HFF-Myc (cell line): ENCODE measurements around the gene THADA.

Experiments
- DNase-seq: peaks from one replicate; pipeline ENCODE4 v3.0.0-alpha.2; 2011; ENCODE audit warnings: low read depth; ENCODE audit errors: extremely low read depth
- H3K4me3 ChIP-seq: replicated peaks from 2 replicates; pipeline ENCODE4 v1.5.1; 2011; ENCODE audit warnings: low read depth, mild to moderate bottlenecking, control low read depth, low read length
- CTCF ChIP-seq: IDR thresholded peaks from 2 replicates; pipeline ENCODE4 v1.5.1; 2012; ENCODE audit warnings: mild to moderate bottlenecking, low read depth, low read length, control low read depth; ENCODE audit errors: missing control alignments

Gene THADA

DNA sequence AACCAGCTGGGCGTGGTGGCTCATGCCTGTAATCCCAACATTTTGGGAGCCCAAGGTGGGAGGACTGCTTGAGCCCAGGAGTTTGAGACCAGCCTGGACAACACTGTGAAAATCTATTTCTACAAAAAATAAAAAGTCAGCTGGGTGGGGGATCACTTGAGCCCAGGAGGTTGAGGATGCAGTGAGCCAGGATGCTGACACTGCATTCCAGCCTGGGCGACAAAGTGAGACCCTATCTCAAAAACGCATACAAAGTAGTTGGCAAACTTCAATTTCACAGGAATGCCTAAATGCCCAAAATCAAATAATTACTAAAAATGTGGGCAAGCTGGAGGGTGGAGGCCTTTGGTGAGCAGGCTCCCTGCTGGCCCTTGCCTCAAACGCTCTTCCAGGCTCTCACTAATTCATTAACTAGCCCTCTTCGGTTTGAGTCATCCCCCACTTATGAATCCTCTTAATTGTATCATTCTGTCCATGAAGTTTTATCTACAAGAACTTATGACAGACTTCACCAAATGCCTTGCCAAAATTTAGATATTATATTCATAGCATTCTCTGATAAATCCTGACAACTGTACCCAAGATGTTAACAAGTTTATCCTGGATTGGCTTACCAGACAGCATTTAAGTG, 300.8 kb downstream of the THADA start:
- no peak for TF ChIP-seq CTCF
- DNase-seq = no peak
- no peak overlapping the region for H3K4me3 ChIP-seq

GRCh38 chr2:43293744-43294695, 301.8 kb downstream of the THADA start:
- no peak overlapping the region for H3K4me3 ChIP-seq
- no peak for TF ChIP-seq CTCF
- peak; percentile 98 for DNase-seq

- no peak for TF ChIP-seq CTCF
- H3K4me3 ChIP-seq = no peak overlapping the region
- DNase-seq = no peak
These were observed 302.7 kb downstream of the THADA start for GRCh38 chr2:43292851-43293743.

DNA sequence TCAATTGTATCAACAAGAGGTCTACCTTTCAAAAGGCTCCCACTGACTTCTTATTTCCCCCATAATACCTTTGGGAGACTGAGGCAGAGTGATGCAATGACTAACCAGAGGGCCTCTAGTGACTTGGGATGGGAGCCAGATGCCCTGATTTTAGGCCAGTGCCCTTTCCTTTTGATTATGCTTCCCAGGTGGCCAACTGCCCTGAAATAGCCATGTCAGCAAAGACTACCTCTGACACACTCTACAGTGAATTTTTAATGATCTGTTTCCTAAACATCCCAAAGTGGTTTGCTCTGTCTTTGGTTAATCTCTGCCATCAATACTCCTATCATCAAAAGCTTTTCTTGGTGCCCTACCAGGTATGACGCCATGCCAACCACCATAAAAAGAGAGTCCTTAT, 303.5 kb downstream of the THADA start:
- DNase-seq = no peak
- H3K4me3 ChIP-seq = no peak overlapping the region
- TF ChIP-seq CTCF = no peak

- no peak overlapping the region for H3K4me3 ChIP-seq
- no peak for DNase-seq
- no peak for TF ChIP-seq CTCF
These were observed 306.5 kb downstream of the THADA start for GRCh38 chr2:43289331-43289730.
